NOMO-1 (cell line): ENCODE data around the gene METAP1.
"Not testable (repeated sequence)": the region's sequence is repeated elsewhere in the genome, so short reads cannot be mapped to it uniquely, and the experiment has no call there.

Experiments
- DNase-seq, 2 experiments: peaks; one replicate each; lab custom pipeline; 2025; ENCODE audit not compliant: unreplicated experiment in 2 of 2; lab: John Stamatoyannopoulos, UW

Gene METAP1

DNA sequence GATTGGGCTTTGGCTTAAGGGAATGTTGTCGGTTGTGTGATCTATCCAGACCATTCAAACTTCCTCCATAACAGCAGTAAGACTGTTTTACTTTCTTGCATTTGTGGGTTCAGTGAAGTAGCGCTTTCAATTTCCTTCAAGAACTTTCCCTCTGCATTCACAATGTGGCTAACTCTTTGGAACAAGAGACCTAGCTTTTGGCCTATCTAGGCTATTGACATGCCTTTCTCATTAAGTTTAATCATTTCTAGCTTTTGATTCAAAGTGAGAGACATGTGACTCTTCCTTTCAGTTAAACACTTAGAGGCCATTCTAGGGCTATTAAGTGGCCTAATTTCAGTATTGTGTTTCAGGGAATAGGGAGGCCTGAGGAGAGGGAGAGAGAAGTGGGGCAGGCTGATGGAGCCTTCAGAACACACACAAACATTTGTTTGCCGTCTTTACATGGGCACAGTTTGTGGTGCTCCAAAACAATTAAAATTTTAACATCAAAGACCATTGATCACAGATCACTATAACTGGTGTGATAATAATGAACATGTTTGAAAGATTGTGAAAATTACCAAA lies 59.0 kb downstream of the METAP1 start:
- DNase-seq = no peak

- DNase-seq = no peak
Measured at GRCh38 chr4:99058228-99058627, 62.7 kb downstream of the METAP1 start.

DNA sequence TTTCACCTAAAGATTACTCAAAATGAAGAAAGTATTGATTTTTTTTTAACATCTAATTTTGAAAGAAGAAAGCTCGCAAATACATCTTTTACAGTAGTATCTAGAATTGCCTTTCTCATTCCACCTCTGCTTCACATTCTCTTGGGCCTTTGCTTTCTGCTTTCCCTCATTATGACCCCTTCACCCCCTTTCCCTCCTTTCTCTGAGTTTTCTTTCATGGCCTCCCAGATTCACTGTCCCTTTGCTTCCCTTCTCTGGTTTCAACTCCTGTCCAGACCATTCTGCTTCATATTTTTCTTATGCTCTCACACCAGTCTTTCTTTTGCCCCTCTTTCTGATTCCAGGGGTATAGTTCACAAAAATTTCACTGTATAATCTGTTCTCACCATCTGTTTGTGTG lies 64.0 kb downstream of the METAP1 start:
- DNase-seq = no peak

DNA sequence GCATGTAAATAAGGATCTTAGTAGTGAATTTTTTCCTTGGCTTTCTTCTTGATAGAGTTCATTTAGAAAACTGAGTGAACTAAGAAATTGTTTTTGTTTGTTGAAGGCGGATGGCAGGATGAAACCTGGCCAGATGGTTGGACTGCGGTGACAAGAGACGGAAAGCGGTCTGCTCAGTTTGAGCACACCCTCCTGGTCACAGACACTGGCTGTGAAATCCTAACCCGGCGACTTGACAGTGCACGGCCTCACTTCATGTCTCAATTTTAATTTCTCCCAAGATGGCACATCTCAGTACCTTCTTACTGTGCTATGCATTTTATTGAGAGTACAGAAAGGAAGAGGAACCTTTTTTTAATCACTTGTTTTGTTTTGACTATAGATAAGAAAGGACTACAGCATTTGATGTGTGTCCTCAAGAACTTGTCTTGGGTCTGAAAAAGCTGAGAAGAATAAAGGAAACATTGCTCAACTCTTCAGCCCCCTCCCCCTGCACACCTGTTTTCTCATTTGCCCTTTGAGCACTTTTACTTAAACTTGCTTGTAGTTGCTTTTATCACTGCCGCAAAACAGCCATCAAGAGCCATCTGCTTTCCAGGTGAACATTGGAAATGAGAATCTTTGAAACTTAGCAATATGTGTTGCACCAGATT lies 65.7 kb downstream of the METAP1 start:
- DNase-seq = no peak

DNA sequence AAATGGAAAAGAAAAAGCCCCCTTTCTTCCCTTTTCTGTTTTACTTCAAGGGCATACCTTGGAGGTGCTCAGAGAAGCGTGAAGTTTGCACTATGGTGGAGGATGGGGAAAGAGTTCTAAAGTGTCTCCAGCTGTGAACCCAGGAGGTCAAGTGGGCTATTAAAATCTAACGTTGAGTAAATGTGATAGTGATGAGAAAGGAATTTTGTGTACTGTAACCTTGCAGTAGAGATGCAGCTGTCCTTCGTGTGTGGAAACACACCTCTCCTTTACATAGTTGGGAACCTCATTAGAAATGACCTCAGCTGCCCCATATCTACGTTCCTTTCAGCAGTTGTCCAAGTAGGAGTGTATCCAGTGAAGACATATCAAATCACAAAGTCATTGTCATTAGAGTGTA lies 66.6 kb downstream of the METAP1 start:
- DNase-seq = no peak

- not testable (repeated sequence) for DNase-seq
Measured at GRCh38 chr4:99065521-99065920, 70.0 kb downstream of the METAP1 start.

GRCh38 chr4:99067617-99068016 lies 72.1 kb downstream of the METAP1 start:
- no peak for DNase-seq

GRCh38 chr4:99071159-99071558 lies 75.6 kb downstream of the METAP1 start:
- no peak for DNase-seq

GRCh38 chr4:99074816-99075215 lies 79.3 kb downstream of the METAP1 start:
- no peak for DNase-seq

GRCh38 chr4:99076292-99076976 lies 80.9 kb downstream of the METAP1 start:
- DNase-seq = no peak

GRCh38 chr4:99077177-99077576 lies 81.7 kb downstream of the METAP1 start:
- no peak for DNase-seq

- DNase-seq = no peak
Measured at GRCh38 chr4:99078336-99078735, 82.8 kb downstream of the METAP1 start.

GRCh38 chr4:99078931-99079624 lies 83.6 kb downstream of the METAP1 start:
- DNase-seq = no peak

DNA sequence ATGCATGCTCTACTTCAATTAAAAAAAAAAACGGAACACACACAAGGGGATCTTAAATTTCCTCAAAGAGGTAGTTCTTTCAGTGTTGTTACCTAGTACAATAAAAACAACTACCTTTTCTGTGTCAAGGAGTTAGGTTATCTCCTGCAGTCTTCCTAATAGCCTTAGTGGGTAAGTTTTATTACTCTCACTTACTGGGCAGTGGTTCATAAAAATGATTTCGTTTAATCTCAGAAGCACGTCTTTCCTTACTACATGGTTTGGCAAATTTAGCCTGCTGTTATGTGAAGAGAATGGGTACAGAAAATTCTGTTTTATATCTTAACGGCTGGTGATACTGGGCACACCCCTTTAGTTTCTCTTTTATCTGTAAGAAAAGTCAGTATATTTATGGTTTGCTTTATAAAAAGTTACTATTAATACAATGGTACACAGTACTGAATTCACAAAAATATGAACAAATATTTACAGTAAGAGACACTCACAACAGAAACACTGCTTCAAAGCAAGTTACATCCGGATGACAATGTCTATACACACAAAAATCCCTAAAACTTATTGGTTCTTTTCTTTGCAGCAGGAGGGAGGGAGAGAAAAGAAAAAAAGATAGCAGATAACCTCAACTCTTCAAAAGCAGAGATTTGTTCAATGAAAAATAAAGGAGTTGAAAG lies 84.2 kb downstream of the METAP1 start:
- DNase-seq = no peak

DNA sequence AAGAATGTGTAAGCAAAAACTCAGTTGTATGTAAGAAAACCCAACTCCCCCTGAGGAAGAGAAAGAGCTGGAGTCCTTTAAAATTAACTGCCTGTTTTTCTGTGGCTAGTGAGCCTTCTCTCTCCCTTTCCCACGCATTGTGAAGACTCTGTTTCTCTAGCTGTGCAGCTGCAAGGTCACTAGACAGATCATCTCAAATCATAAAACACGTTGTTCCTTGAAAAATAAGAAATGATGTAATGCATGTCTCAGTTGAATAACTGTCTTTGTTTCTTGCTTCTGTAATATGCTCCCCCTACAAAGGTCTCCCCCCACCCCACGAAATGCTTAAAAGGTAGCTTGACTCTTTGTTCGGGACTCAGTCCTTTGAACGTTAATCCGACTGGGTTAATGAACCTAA lies 85.3 kb downstream of the METAP1 start:
- DNase-seq = not testable (repeated sequence)

DNA sequence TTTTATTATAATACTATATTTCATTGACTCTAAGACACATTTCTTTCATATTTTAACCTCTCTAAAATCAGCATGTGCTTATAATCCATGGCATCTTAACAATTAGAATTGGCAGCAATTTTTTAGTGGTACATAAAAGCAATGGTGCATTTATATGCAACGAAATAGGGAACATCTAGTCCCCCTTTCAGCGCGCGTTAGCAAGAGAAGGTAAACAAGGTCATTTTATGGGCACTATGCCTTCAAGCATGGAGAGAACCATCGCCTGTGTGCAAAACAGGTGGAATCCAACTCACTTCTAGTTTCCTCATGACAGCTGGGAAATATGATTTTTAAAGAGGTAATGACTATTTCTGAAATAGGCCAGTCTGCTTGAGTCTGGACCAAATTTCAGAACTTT lies 86.7 kb downstream of the METAP1 start:
- no peak for DNase-seq

DNA sequence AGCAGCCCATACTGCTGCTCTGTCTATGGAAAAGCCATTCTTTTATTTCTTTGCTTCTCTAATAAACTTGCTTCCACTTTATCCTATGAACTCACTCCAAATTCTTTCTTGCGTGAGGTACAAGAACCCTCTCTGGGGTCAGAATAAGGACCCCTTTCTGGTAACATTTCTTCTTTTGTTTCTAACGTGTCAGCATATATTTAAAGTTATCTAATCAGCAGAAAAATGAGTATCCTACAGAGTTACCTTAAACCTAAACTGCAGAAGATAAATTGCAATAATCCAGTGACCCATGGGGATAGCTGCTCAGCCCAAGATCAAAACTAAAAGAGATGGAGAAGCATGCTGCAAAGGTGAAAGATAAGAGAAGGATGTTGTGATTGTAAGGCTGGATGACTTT lies 89.1 kb downstream of the METAP1 start:
- DNase-seq = no peak

GRCh38 chr4:99088023-99088449 lies 92.5 kb downstream of the METAP1 start:
- peak; percentile 34 to 56 for DNase-seq

DNA sequence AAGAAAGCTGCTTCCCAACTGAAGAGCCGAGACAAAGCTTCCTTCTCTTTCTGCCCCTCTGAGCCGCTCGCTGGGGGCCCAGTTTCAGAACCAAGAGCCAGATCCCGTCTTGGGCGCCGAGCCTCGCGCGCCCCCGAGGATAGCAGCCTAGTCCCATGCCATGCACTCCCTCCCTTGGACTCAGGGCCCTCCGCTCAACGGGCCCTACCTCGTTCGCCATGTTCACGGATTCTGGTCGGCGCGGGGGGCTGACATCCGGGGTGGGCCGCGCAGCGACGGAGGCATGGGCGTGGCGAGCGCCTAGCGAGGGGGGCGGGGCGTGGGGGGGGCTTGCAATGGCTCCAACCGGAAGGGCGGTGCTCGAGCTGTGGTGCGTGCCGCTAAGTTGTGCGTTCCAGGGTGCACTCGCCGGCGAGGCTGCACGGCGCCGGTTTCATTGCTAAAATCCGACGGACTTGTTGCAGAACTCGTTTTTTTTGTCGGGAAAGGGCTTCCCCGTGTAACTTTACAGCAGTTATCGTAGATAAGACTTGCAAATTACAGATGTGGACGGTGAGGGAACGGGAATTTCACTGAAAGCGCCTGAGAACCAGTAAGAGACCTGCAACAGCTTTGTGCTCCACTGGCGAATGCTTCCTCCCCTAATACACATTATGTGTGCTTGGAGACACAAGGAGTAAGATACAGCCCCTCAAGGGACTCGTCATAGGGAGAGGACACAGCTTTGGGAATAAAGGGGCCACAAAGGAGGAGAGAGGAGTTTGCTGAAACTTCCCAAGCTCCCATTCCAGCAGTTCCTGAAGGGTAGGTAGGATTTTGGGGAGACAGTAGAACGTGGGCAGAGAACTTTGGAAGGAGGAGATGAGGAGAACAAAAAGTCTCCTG lies 93.2 kb downstream of the METAP1 start, which contains the start of gene ADH5:
TSS of gene ADH5 (minus strand) at position 308 of the 885 bp plus-strand sequence. CDS start at position 220, 88 bp downstream.
- peak; percentile 68 to 78 for DNase-seq
